NCI-H187 (cell line): ENCODE data around the gene OAS3.
"Not testable (repeated sequence)": the region's sequence is repeated elsewhere in the genome, so short reads cannot be mapped to it uniquely, and the experiment has no call there.

Experiments
- DNase-seq, 2 experiments: peaks; one replicate each; lab custom pipeline; 2025; lab: John Stamatoyannopoulos, UW

Gene OAS3

GRCh38 chr12:112986291-112986800 lies 48.1 kb downstream of the OAS3 start:
- DNase-seq, result no peak

DNA sequence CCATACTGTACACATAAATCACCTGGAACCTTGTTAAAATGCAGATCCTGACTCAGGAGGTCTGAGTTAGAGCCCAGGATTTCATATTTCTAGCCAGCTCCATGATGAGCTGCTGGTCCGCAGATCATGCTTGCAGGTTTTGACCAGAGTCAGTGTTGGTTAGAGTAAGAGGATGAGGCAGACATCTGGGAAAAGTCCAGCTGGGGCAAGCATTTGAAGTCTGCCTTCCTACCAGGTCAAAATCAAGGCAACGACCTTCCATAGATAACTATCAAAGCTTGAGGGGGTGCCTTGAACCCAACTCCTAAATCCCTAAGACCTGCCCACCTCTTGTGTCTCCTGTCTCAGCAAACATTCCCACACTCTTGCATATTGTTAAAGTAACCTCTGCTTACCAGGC lies 49.3 kb downstream of the OAS3 start:
- no peak for DNase-seq

DNA sequence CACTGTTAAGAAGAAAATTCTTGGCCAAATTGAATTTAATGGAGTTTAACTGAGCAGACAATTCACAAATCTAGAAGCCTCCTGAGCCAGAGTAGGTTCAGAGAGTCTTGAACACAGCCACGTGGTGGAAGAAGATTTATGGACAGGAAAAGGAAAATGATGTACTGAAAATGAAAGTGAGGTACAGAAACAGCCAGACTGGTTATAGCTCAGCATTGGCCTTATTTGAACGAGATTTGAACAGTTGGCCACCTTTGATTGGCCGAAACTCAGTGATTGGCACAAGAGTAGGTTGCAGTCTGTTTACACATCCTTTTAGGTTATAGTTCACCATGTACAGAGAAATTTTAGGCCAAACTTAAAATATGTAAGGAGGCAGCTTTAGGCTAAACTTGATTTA lies 50.0 kb downstream of the OAS3 start:
- DNase-seq, result no peak

DNA sequence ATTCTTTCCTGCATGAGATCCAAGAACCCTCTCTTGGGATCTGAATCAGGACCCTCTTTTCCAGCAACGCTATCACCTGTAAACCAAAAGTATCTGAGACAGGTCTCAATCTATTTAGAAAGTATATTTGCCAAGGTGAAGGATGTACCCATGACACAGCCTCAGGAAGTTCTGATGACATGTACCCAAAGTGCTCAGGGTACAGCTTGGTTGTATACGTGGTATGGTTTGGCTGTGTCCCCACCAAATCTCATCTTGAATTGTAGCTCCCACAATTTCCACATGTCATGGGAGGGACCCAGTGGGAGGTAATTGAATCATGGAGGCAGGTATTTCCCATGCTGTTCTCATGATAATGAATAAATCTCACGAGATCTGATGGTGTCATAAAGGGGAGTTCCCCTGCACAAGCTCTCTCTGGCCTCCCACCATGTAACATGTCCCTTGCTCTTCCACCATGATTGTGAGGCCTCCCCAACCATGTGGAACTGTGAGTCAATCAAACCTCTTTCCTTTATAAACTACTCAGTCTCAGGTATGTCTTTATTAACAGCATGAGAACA lies 50.6 kb downstream of the OAS3 start:
- DNase-seq, result not testable (repeated sequence)

GRCh38 chr12:112989806-112990205 lies 51.5 kb downstream of the OAS3 start:
- DNase-seq, result no peak

- DNase-seq, result no peak
Measured at GRCh38 chr12:112992541-112993398, 54.5 kb downstream of the OAS3 start.

DNA sequence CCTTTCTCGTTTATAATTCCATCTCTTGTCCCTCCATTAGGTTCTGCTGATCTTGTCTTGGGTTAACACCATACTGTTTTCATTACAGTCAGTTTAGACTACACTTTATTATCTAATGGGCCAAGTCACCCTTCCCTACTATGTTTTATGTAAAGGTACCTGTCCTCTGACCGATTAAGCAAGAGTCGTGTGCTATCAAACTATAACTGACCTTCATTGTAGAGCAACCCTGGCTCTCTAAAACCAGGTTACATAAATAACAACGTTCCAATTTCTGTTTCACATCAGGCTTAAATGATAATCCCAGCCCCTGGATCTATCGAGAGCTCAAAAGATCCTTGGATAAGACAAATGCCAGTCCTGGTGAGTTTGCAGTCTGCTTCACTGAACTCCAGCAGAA lies 56.7 kb downstream of the OAS3 start:
- no peak for DNase-seq

- no peak for DNase-seq
Measured at GRCh38 chr12:112996501-112996900, 58.2 kb downstream of the OAS3 start.

- DNase-seq, result no peak
Measured at GRCh38 chr12:112997506-112997905, 59.2 kb downstream of the OAS3 start.

DNA sequence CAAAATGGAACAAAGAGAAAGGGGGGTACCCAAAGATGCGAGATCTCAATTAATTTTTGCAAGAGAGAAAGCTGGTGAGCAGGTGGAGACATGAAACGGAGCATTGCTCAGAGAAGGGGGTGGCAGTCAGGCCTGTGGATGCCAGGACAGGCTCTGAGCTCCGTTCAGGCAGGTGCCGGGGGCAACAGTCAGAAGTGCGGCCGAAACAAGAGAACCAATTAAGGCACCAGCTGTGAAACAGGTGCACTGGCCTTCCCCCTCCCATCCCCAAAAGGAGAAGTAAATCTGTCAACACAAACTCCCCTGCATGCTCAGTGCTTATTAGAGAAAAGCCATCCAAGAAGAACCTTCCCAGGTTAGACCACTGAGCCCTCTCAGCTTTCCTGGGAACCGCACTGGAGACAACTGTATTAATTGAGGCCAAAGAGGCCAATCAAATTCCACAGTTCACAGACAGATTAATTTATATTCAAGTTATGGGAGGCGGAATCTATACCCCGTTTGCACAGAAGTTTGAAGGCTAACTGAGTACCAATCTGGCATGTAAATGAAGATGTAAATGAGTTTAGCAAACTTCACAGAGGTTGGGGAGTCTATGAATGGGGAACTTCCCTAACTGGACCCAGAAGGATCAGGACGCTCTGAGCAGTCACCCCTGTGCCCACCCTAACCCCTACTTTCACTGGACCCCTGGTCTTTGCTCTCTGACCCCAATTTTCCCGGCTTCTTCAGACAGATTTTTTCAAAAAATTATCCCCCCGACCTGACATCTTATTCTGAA lies 60.9 kb downstream of the OAS3 start:
- no peak for DNase-seq

DNA sequence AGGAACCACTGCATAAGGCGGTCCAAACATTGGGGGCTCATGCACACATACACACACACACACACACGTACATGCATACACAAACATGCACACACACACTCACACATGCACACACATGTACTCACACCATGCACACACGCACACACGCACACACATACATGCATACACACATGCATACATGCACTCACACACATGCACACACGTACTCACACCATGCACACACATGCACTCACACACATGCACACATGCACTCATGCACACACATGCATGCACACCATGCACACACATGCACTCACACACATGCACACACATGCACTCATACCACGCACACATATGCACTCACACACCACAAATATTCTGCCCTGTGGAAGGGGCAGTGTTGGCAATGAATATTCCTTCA lies 62.2 kb downstream of the OAS3 start:
- no peak for DNase-seq

- DNase-seq, result no peak
Measured at GRCh38 chr12:113002155-113002554, 63.9 kb downstream of the OAS3 start.

DNA sequence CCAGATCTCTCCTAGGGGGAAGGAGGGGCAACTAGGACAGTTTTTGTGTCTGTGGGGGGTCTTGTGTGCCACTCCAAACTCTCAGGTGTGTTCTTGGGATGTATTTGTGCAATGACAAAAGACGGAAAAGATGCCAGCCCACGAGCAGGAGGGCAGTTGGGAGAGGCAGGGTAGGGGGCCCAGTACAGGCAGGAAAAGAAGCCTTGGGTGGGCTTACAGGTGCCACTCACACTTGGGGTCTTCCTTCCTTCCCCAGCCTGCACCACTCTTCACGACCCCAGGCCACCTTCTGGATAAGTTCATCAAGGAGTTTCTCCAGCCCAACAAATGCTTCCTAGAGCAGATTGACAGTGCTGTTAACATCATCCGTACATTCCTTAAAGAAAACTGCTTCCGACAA lies 64.4 kb downstream of the OAS3 start:
- DNase-seq, result no peak

DNA sequence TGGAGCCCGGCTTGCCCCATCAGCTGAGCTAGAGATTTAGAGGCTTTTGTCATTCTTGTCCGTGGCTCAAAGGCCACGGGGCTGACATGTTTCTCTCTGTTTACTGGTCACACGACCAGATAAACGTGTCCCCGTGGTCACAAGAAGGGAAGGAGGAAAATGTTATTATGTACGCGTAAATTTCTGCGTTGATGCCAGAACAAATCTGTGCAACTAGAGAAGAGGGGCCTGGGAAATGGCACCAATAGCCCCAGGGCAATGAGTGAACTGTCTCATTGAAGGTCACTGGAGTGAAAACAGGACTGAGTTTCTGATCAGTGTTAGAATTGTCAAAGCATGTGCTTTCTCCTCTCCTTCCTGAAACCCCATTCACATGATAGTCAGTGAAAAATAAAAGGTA lies 65.4 kb downstream of the OAS3 start:
- DNase-seq, result no peak

- DNase-seq, result no peak
Measured at GRCh38 chr12:113005762-113006161, 67.5 kb downstream of the OAS3 start.

GRCh38 chr12:113006206-113006605 lies 67.9 kb downstream of the OAS3 start:
- no peak for DNase-seq

DNA sequence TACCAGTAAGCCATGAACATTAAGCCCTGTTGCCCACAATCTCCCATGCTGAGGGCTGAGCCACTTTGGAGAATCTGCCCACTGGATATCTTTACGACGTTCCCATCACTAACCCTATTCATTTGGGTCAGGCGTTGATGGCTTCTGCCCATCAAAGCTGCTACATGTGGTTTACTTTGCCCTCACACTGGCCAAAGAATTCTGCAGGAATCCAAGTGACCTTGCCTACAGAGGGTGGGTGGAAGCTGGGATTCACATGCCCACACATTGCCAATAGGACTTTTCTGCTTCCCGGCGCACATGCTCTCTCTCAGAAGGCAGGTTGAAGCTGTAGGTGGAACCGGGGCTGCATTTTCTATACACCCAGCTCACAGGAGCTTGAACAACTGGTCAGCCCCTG lies 68.4 kb downstream of the OAS3 start:
- no peak for DNase-seq

- DNase-seq, result no peak
Measured at GRCh38 chr12:113007166-113007565, 68.9 kb downstream of the OAS3 start.

GRCh38 chr12:113010701-113011100 lies 72.4 kb downstream of the OAS3 start:
- DNase-seq, result no peak

GRCh38 chr12:113014565-113014964 lies 76.3 kb downstream of the OAS3 start:
- DNase-seq, result no peak

DNA sequence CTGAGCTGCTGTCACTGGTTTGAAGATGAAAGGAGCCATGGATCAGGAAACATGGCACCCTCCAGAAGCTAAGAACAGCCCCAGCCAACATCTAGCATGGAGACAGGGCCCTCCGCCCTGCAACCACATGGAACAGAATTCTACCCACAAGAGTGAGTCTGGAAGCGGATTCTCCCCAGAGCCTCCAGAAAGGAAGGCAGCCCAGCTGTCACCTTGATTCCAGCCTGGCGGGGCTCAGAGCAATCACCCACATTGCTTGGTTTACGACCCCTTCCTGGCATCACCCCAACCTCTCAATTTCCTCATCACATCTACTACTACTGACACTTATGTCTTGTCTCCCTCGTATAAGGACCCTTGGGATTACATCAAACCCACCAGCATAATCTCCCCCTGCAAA lies 78.5 kb downstream of the OAS3 start:
- no peak for DNase-seq

DNA sequence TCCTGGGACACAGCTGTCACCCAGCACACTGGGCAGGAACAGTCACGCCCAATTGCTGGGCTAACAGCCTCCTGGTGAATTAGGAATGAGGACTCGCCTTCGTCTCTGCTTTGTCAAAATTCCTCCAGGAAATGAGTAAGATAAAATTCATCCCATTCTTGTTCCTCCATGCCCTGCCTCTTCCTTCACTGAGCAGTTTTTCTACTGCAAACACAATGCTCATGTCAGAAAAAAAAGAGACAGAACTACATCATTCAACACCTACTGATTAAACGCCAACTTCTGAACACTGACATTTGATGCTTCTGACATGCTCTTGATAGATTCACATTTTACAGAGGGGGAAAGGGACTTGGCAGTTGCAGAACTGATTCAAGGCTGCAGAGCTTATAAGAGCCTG lies 80.8 kb downstream of the OAS3 start:
- no peak for DNase-seq

DNA sequence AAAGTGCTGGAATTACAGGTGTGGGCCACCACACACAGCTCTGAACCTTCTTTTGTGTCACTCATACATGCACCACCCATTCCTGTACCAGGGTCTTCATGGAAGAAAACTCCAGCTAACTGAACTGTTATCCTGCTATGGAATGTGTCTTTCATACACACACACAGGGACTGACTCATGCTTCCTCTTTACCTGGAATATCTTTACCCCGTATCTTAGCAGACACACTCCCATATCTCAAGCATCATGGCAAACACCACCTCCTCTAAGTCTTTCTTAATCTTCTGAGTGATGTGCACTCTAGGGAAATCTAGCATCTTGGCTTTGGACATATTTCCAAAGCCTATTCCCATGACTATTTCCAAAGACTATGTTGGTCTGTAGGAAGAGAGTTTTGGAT lies 83.2 kb downstream of the OAS3 start:
- no peak for DNase-seq
